ENCODE results near the gene PEX11G. TPM values are rescaled to one million over a fixed set of nuclear protein-coding genes. Genes with fewer than 3 reads are reported as not detected.

Gene PEX11G
- total RNA-seq, 4 donors from 2014 or later, result 4.4 to 9.9 (median 4.7) TPM

DNA sequence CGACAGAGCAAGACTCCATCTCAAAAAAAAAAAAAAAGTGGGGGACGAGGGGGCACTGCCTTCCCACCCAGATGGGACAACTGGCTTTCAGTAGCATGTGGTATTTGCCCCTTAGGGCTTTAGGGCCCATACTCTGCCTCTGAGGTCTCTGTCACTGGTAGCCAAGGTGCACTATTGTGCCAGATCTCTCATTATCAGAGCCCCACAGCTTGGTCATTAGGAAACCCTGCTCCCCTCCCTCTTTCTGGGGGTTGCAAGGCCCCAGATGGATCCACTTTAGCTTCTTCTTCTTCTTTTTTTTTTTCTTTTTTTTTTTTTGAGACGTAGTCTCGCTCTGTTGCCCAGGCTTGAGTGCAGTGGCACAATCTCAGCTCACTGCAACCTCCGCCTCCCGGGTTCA, 15.8 kb upstream of the PEX11G start:
- TF ChIP-seq, protein P1, sequence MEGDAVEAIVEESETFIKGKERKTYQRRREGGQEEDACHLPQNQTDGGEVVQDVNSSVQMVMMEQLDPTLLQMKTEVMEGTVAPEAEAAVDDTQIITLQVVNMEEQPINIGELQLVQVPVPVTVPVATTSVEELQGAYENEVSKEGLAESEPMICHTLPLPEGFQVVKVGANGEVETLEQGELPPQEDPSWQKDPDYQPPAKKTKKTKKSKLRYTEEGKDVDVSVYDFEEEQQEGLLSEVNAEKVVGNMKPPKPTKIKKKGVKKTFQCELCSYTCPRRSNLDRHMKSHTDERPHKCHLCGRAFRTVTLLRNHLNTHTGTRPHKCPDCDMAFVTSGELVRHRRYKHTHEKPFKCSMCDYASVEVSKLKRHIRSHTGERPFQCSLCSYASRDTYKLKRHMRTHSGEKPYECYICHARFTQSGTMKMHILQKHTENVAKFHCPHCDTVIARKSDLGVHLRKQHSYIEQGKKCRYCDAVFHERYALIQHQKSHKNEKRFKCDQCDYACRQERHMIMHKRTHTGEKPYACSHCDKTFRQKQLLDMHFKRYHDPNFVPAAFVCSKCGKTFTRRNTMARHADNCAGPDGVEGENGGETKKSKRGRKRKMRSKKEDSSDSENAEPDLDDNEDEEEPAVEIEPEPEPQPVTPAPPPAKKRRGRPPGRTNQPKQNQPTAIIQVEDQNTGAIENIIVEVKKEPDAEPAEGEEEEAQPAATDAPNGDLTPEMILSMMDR (IDR thresholded peaks at IDR 0.05), result no peak
- ATAC-seq (ENCODE audit: low FRiP score), result no peak
- no peak for DNase-seq (ENCODE audit: low spot score)

DNA sequence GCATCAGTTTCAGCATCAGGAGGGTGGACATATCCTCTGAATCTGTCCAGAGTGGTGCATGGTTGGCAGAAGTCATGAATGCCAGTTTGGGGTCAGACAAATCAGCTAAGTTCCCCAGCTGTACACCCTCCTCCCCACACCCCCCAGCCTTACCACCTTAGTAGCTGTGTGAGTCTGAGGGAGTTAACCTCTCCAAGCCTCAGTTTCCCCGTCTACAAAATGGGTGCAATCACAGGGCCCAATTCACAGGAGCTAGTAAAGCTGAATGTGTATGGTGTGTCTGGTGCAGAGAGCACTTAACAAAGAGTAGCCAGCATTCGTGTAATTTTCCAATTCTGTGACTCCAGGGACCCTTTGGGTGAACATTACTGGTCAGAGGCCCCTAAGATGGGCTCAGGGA, 13.7 kb upstream of the PEX11G start:
- DNase-seq (ENCODE audit: low spot score), result no peak
- TF ChIP-seq, protein P1 (IDR thresholded peaks at IDR 0.05), result no peak
- no peak for ATAC-seq (ENCODE audit: low FRiP score)

DNA sequence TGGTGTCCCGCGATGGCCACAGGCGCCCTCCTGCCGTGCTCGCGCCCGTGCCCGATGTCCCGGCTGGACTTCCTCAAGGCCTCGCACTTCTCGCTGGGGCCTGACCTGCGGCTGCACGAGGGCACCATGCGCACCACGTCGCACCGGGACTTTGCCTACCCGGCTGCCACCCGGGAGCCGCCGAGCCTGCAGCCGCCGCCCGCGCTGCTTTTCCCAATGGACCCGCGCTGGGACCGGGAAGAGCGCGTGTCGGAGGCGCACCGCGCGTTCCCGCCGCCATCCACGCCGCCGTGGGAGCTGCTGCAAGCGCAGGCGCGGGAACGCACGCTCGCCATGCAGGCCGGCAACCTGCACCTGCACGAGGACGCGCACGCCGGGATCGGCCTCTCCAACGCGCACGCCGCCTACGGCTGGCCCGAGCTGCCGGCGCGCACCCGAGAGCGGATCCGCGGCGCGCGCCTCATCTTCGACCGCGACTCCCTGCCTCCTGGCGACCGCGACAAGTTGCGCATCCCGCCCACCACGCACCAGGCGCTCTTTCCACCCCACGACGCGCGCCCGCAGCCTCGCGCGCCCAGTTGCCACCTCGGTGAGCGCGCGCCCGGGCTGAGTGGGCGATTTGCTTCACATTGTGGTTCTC, 12.1 kb upstream of the PEX11G start:
- ATAC-seq (ENCODE audit: low FRiP score) (no peak), DNase-seq (ENCODE audit: low spot score) (no peak)
- TF ChIP-seq, protein P1 (IDR thresholded peaks at IDR 0.05), result no peak

DNA sequence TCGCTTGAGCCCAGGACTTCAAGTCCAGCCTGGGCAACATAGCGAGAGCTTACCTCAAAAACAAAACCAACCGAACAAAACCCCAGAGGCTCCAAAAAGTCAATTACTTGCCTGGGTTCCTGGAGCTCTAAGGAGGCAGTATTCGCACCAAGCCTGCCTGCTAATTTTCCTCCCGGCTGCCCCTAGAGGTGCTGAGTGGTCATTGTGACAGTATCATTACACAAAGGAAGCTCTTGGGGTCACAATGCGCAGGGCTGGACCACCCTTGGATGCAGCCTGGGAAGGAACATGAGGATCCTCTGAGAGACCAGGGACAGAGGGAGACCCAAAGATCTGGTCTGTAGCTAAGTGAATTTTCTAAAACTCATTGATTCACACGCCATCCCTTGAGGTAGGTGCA, 8.5 kb upstream of the PEX11G start:
- TF ChIP-seq, protein P1 (IDR thresholded peaks at IDR 0.05), result no peak
- no peak for ATAC-seq (ENCODE audit: low FRiP score)
- DNase-seq (ENCODE audit: low spot score), result no peak

DNA sequence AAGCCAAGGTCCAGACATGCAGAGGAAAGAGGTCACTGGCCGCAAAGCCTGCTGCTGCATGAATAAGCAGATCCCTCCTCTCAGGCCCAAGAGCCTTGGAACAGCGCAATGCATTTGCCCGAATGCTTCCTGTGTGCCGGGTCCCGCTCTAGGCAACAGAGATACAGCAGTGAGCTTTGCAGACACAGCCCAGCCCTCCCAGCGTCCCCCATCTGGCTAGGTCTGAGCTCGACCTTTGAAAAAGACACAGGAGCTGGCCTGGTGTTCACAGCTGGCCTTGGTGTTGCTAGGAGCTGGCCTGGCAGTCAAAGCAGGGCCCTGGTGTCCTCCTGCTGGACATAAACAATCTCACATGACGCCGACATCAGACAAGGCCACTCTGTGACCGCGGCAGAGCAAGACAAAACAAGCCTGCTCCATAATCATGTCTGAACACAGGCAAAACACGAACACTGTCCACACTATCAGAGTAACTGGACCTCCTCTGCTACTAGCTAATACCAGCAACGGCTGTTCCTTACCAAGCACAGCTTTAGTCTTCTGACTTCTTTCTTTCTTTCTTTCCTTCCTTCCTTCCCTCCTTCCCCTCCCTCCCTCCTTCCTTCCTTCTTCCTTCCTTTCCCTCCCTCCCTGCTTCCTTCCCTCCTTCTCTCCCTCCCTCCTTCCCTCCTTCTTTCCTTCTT, 5.7 kb upstream of the PEX11G start:
- TF ChIP-seq, protein P1 (IDR thresholded peaks at IDR 0.05), result no peak
- ATAC-seq (ENCODE audit: low FRiP score) (no peak), DNase-seq (ENCODE audit: low spot score) (no peak)

DNA sequence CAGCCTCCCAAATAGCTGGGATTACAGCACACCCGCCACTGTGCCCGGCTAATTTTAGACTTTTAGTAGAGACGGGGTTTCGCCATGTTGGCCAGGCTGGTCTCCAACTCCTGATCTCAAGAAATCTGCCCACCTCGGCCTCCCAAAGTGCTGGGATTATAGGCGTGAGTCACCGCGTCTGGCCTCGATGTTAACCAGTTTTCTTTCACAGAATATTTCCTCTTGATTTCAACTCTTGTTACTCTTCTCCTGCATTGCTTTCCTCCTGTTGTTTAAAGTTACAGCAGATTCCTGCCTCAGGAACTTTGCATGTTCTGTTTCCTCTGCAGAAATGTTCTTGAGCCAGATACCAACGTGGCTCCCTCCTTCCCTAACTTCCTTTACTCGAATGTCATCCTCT, 3.7 kb upstream of the PEX11G start:
- TF ChIP-seq, protein P1 (IDR thresholded peaks at IDR 0.05), result no peak
- ATAC-seq (ENCODE audit: low FRiP score) (no peak), DNase-seq (ENCODE audit: low spot score) (no peak)

DNA sequence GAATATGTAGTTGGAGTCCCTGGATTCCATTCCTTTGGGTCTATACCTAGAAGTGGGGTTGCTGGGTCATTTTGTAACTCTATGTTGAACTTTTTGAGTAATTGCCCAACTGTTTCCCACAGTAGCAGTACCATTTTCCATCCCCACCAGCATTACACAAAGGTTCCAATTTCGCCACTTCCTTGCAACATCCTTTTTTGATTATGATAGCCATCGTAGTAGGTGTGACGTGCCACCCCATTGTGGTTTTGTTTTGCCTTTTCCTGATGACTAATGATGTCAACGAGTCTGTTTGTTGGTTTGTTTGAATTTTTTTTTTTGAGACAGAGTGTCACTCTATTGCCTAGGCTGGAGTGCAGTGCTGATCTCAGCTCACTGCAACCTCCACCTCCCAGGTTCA, 3.3 kb upstream of the PEX11G start:
- no peak for ATAC-seq (ENCODE audit: low FRiP score)

More for the DNA sequence above, 3.3 kb upstream of the PEX11G start:
- DNase-seq (ENCODE audit: low spot score), result no peak
- TF ChIP-seq, protein P1 (IDR thresholded peaks at IDR 0.05), result no peak
